KG1 (cell line): ENCODE results near the gene TPR.

ENCODE experiments used
- DNase-seq: peaks from one replicate; lab custom pipeline; 2025; lab: John Stamatoyannopoulos, UW

Gene TPR

DNA sequence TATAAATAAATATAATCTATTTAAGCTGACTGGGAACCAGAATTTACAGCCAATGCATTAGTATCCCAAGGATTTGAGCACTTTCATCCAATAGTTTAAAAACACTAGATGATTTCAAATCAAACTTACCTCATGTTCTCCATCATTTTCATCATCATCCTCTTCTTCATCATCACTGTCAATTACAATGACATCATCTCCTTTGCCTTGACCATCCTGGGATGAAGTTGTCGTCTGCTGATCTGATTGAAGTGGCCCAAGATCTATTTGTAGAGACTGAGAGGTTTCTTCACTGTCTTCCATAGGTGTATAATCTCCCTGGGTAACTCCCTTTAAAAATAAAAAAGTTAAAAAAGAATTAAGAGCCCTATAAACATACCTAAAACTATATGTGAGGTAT, 47.7 kb downstream of the TPR start:
- DNase-seq = no peak

DNA sequence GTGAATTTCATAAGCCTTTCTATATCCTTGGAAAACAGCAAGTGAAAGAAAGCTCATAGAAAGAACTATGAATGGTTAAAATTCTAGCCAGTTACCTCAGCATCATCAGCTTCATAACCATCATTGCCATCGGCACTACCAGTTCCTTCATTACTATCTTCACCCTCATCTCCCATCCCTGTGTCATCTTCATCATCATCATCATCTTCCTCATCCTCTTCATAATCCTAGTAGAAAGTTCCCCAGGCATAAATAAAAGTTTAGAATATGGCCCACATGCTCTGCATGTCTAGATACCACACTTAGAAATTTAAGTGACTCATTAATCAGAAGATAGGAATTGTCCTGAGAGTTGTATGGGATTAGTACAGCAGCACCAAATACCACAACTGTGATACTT, 49.0 kb downstream of the TPR start:
- DNase-seq = no peak

DNA sequence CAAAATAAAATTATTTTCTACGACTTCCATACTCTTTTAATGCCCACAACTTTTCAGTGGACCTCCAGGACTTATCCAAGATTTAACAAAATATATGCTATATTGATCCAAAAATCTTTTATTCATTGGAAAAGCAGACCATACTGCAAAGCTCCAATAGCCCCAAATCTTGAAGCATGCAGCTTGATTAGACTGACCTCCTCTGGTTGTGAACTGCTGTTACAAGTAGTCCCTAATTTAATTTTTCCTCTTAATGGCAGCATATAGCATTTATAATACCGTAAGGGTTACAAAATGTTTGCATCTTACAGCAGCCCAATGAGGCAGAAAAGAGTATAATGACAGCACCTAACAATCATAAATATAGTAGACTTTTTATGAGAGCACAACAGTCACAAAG, 49.8 kb downstream of the TPR start:
- DNase-seq = no peak

DNA sequence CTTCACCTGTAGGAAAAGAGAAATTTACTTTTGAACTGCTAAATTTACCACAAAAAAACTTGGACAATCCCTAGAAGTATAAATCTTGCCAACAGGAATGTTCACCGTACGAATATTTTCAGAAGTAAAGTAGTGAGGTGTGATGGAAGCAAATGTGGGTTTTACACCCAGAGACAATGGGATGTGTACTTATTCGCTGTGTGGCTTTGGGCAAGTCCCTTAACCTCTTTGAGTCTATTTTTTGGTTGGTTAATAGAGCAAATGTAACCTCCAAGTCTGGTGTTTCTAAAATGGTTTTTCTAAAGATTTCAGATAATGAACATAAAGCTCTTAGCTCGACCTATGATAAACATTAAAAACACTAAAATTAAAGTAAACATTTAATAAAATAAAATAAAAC, 51.2 kb downstream of the TPR start:
- DNase-seq = no peak

- no peak for DNase-seq
These were observed 59.5 kb downstream of the TPR start for GRCh38 chr1:186315570-186315969.

- DNase-seq = no peak
These were observed 63.5 kb downstream of the TPR start for GRCh38 chr1:186311375-186312051.

DNA sequence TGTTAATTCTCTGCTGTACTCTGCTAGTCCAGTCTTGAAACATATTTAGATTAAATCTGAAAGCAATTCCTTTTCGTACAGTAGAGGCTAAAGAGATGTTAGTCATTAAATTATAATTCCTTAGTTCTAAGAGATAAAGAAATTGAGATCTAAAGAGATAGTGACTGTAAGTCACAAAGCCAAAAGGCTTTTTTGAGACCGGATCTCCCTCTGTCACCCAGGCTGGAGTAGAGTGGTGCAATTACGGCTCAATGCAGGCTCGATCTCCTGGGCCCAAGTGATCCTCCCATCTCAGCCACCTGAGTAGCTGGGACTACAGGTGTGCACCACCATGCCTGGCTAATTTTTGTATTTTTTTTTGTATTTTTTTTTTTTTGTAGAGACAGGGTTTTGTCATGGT, 64.7 kb downstream of the TPR start:
- no peak for DNase-seq

GRCh38 chr1:186308264-186309060, 66.6 kb downstream of the TPR start:
- DNase-seq = no peak

- no peak for DNase-seq
These were observed 67.6 kb downstream of the TPR start for GRCh38 chr1:186307445-186307844.

DNA sequence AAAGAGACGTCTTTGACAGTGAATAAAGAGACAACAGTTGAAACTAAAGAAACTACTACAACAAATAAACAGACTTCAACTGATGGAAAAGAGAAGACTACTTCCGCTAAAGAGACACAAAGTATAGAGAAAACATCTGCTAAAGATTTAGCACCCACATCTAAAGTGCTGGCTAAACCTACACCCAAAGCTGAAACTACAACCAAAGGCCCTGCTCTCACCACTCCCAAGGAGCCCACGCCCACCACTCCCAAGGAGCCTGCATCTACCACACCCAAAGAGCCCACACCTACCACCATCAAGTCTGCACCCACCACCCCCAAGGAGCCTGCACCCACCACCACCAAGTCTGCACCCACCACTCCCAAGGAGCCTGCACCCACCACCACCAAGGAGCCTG, 68.5 kb downstream of the TPR start:
- DNase-seq = no peak

- DNase-seq = peak; percentile 5
These were observed 69.8 kb downstream of the TPR start for GRCh38 chr1:186304982-186305949.

GRCh38 chr1:186303911-186304310, 71.1 kb downstream of the TPR start:
- DNase-seq = no peak

- DNase-seq = no peak
These were observed 72.6 kb downstream of the TPR start for GRCh38 chr1:186302381-186302920.

DNA sequence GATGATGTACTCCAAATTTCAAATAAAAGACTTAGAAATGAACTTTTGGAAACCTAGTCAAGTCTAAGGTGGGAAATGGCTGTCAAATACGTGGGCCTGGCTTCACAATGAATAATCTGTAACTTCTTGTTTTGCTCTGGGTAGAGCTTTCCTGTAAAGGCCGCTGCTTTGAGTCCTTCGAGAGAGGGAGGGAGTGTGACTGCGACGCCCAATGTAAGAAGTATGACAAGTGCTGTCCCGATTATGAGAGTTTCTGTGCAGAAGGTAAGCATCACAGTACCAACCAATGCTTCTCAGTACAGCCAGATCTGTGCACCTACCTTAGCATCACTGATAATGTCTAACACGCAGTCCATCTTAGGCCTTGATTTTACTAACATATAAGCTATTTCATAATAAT, 73.6 kb downstream of the TPR start:
- DNase-seq = no peak

GRCh38 chr1:186300056-186300455, 75.0 kb downstream of the TPR start:
- no peak for DNase-seq

DNA sequence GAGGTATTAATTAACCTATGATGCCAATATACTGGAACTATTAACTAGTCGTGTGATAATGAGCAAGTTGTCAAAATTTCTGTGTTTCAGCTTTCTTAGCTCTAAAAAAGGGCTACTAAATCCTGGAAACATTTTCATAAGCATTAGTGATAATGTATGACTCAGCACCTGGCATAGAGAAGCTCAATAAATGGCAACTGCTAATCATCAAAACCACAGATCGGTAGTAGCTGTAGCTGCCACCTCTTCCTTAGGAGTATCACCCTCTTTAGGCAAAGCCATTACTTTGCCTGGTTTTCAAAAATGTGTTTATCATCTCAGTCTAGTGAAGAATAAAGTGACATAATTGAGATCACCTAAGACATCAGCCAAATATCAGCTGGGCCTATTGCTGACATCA, 75.5 kb downstream of the TPR start:
- no peak for DNase-seq

- DNase-seq = no peak
These were observed 76.2 kb downstream of the TPR start for GRCh38 chr1:186298851-186299250.

DNA sequence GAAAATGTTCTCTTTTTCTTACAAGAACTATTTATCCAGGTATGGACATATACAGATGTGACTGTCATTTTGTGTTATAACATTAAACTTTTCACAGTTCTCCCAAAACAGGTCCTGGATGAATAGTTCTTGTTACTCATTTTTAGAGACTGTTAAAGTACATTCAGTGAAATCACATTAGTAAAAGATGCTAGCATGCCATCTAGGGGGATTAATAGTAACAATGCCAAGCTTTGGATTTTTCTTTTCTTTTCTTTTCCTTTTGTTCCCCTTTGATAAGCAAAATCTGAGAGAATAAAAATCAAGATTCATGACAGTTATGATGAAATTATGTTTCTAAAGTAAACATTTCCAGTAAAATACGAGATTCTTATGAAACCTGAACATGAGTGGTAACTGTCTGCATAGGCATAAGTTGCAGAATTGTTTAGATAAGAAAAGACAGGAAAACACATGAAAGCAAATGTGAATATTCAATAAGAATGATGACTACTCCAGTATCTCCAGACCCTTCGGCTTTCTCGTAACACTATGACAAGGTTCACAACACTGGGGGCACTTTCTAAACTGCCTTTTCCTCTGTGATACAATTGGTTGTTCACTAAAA, 77.5 kb downstream of the TPR start:
- no peak for DNase-seq

DNA sequence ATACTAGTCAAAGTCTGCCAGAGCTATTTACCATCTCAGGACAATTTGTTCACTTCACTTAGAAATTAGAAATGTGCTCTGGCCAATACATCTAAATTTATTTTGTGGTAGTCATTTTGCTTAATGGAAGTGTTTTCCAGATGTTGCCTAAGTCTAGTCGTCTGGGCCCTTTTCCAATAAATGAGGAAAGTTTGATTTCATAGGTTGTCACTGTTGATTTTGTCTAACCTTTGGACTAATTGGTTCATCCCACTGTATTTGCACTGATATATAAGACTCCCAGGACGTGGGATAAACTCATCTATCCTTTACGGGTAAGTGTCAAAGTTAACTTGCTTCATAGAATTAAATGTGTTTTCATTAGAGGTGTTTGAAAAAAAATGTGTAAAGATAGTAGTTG, 79.1 kb downstream of the TPR start, which contains the start of gene PRG4:
PRG4 (plus strand) TSS at position 300 of the 400 bp plus-strand sequence.
- DNase-seq = no peak

- no peak for DNase-seq
These were observed 82.2 kb downstream of the TPR start for GRCh38 chr1:186292875-186293274.

DNA sequence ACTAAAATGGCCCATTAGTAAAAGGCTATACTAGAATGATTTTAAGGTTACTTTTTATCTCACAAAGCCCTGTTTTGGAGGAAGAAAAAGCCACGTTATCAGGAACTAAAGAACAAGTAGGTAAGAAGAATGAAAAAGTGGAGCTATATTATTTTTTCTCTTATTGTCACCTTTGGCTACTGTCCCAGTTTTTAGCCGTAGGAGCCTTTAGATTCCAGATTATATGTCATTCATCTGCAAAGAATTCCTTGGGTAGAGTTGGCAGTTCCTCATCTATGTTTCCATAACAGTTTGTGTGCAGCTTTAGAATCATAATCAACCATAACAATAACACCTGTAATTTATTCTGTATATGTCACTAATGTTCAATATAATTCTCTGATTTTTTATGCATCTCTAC, 83.8 kb downstream of the TPR start:
- DNase-seq = no peak
